GM18870 (cell line): ENCODE measurements around the gene AGTPBP1.

ENCODE experiments used
- ATAC-seq: cut with Tn5 transposase; IDR thresholded peaks from one replicate; pipeline ENCODE4 v1.9.1; 2021; ENCODE audit warnings: moderate library complexity; ENCODE audit not compliant: unreplicated experiment

AGTPBP1 gene

GRCh38 chr9:85502815-85503655 is 238.7 kb downstream of the AGTPBP1 start:
- peak; percentile 48 for ATAC-seq

GRCh38 chr9:85501882-85502281 is 239.9 kb downstream of the AGTPBP1 start:
- ATAC-seq, result no peak

DNA sequence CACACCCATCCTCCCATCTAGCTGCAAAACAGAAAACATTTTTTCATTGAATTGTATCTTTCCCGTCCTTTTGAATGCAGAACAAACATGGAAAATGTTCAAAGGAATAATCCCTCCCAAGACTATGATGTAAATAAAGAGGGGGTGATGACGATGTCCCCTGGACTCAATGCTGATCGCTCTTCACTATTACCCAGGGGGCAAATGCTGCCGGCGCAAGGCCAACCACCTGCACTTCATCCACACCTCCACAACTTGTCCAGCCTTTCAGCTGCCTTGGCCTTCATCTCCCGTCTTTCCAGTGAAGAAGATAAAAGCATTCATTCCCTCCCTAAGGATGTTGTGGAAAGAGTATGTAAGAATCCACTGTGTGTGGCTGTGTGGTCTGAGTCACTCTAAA is 240.3 kb downstream of the AGTPBP1 start:
- ATAC-seq, result no peak
